Cerebellar nuclear complex (tissue), 1 donor: Measurements from ENCODE around the gene FILIP1.
"Not testable (repeated sequence)": the region's sequence is repeated elsewhere in the genome, so short reads cannot be mapped to it uniquely, and the experiment has no call there.

Source experiments
- DNase-seq, 2 experiments: peaks; one replicate each; lab custom pipeline; 2025; lab: John Stamatoyannopoulos, UW

FILIP1 gene

GRCh38 chr6:75449630-75450206, 43.9 kb downstream of the FILIP1 start:
- DNase-seq, result no peak

- no peak for DNase-seq
Measured at GRCh38 chr6:75446241-75446880, 47.2 kb downstream of the FILIP1 start.

GRCh38 chr6:75445738-75446137, 47.9 kb downstream of the FILIP1 start:
- DNase-seq, result no peak

- DNase-seq, result no peak
Measured at GRCh38 chr6:75444899-75445298, 48.7 kb downstream of the FILIP1 start.

GRCh38 chr6:75441883-75442282, 51.7 kb downstream of the FILIP1 start:
- not testable (repeated sequence) for DNase-seq

- not testable (repeated sequence) for DNase-seq
Measured at GRCh38 chr6:75441479-75441878, 52.1 kb downstream of the FILIP1 start.

- DNase-seq, result no peak
Measured at GRCh38 chr6:75438442-75439116, 55.0 kb downstream of the FILIP1 start.

GRCh38 chr6:75438013-75438431, 55.6 kb downstream of the FILIP1 start:
- DNase-seq, result no peak

- no peak for DNase-seq
Measured at GRCh38 chr6:75437421-75437891, 56.1 kb downstream of the FILIP1 start.

- no peak for DNase-seq
Measured at GRCh38 chr6:75436869-75437268, 56.7 kb downstream of the FILIP1 start.

GRCh38 chr6:75432809-75433208, 60.8 kb downstream of the FILIP1 start:
- not testable (repeated sequence) for DNase-seq

GRCh38 chr6:75431379-75431778, 62.2 kb downstream of the FILIP1 start:
- DNase-seq, result no peak

- no peak for DNase-seq
Measured at GRCh38 chr6:75430631-75431325, 62.8 kb downstream of the FILIP1 start.

- DNase-seq, result no peak
Measured at GRCh38 chr6:75429061-75429703, 64.4 kb downstream of the FILIP1 start.

- DNase-seq, result no peak
Measured at GRCh38 chr6:75428204-75428603, 65.4 kb downstream of the FILIP1 start.

- no peak for DNase-seq
Measured at GRCh38 chr6:75427329-75427728, 66.3 kb downstream of the FILIP1 start.

- DNase-seq, result no peak
Measured at GRCh38 chr6:75424618-75425548, 68.7 kb downstream of the FILIP1 start.

- DNase-seq, result no peak
Measured at GRCh38 chr6:75423386-75423785, 70.2 kb downstream of the FILIP1 start.

GRCh38 chr6:75422024-75422639, 71.5 kb downstream of the FILIP1 start:
- no peak for DNase-seq

GRCh38 chr6:75421316-75422023, 72.1 kb downstream of the FILIP1 start:
- DNase-seq, result no peak
